ENCODE measurements around the gene ZBTB25. TPM values are rescaled to one million over a fixed set of nuclear protein-coding genes. Genes with fewer than 3 reads are reported as not detected.

ZBTB25 gene
- total and polyA plus RNA-seq, 10 donors = 5.0 to 27.5 (median 17.6) TPM

GRCh38 chr14:64411001-64411400 lies 92.6 kb downstream of the ZBTB25 start:
- no peaks in the 10 kb centered on the region for H3K27me3 ChIP-seq (replicated peaks in 1 of 7)
- no peak for TF ChIP-seq CTCF (IDR thresholded peaks at IDR 0.05 in 8 of 11, conservative IDR thresholded peaks at IDR 0.05 in 3 of 11)
- no peak for TF ChIP-seq POLR2A (IDR thresholded peaks at IDR 0.05)
- no peak for TF ChIP-seq POLR2AphosphoS5 (IDR thresholded peaks at IDR 0.05)
- H3K4me3 ChIP-seq = no peak overlapping the region
- H3K27ac ChIP-seq = no peak overlapping the region
- no peaks in the 10 kb centered on the region for H3K9me3 ChIP-seq
- WGBS, 5 donors = 91 to 98% (median 96%) methylated on average over 4 of the region's 4 CpGs
- DNase-seq = no peak
- H3K4me1 ChIP-seq = peaks cover 0 to 5% (median 0%) of the 10 kb centered on the region in 6 donors
- peaks cover 0 to 53% (median 22%) of the 10 kb centered on the region in 6 donors for H3K36me3 ChIP-seq
- intact Hi-C loops (cut with DNase I; ENCODE audit: low total_unique reads) = no loop called here

- Histone ChIP-seq H3K27ac (no peak overlapping the region), H3K27me3 (replicated peaks in 1 of 7) (no peaks in the 10 kb centered on the region), H3K4me3 (no peak overlapping the region), H3K9me3 (no peaks in the 10 kb centered on the region), H3K4me1 (peaks cover 0 to 5% (median 0%) of the 10 kb centered on the region in 6 donors), H3K36me3 (peaks cover 0 to 53% (median 15%) of the 10 kb centered on the region in 6 donors)
- TF ChIP-seq POLR2A (IDR thresholded peaks at IDR 0.05) (no peak), CTCF (IDR thresholded peaks at IDR 0.05 in 8 of 11, conservative IDR thresholded peaks at IDR 0.05 in 3 of 11) (no peak), POLR2AphosphoS5 (IDR thresholded peaks at IDR 0.05) (no peak)
- no peak for DNase-seq
- 85 to 97% (median 89%) methylated on average over 4 to 5 of the region's 5 CpGs for WGBS, 5 donors
- intact Hi-C loops (cut with DNase I; ENCODE audit: low total_unique reads) = no loop called here
Measured at GRCh38 chr14:64410084-64410774, 93.4 kb downstream of the ZBTB25 start.

GRCh38 chr14:64409126-64409920 lies 94.3 kb downstream of the ZBTB25 start:
- 68 to 86% (median 79%) methylated on average over 7 of the region's 7 CpGs for WGBS, 5 donors
- Histone ChIP-seq H3K9me3 (no peaks in the 10 kb centered on the region), H3K27ac (no peak overlapping the region), H3K36me3 (peaks cover 0 to 52% (median 12%) of the 10 kb centered on the region in 6 donors), H3K4me3 (no peak overlapping the region), H3K4me1 (peaks cover 0 to 5% (median 0%) of the 10 kb centered on the region in 6 donors), H3K27me3 (replicated peaks in 1 of 7) (no peaks in the 10 kb centered on the region)
- no peak for DNase-seq
- TF ChIP-seq POLR2AphosphoS5 (IDR thresholded peaks at IDR 0.05) (no peak), POLR2A (IDR thresholded peaks at IDR 0.05) (no peak), CTCF (IDR thresholded peaks at IDR 0.05 in 8 of 11, conservative IDR thresholded peaks at IDR 0.05 in 3 of 11) (no peak)
- intact Hi-C loops (cut with DNase I; ENCODE audit: low total_unique reads) = no loop called here

- H3K4me1 ChIP-seq = peaks cover 0 to 5% (median 0%) of the 10 kb centered on the region in 6 donors
- no peak overlapping the region for H3K27ac ChIP-seq
- no peaks in the 10 kb centered on the region for H3K27me3 ChIP-seq (replicated peaks in 1 of 7)
- H3K4me3 ChIP-seq = no peak overlapping the region
- H3K9me3 ChIP-seq = no peaks in the 10 kb centered on the region
- H3K36me3 ChIP-seq = peaks cover 0 to 54% (median 12%) of the 10 kb centered on the region in 6 donors
- WGBS, 5 donors = 83 to 94% (median 89%) methylated on average over 2 of the region's 2 CpGs
- TF ChIP-seq POLR2A (IDR thresholded peaks at IDR 0.05) = no peak
- no peak for TF ChIP-seq POLR2AphosphoS5 (IDR thresholded peaks at IDR 0.05)
- TF ChIP-seq CTCF (IDR thresholded peaks at IDR 0.05 in 8 of 11, conservative IDR thresholded peaks at IDR 0.05 in 3 of 11) = no peak
- intact Hi-C loops (cut with DNase I; ENCODE audit: low total_unique reads) = no loop called here
- no peak for DNase-seq
Measured at GRCh38 chr14:64407329-64407728, 96.3 kb downstream of the ZBTB25 start.

All from spleen (tissue), 11 donors.